HCT116 (cell line): ENCODE results near the gene CDC42SE1. TPM values are rescaled to one million over a fixed set of nuclear protein-coding genes. Genes with fewer than 3 reads are reported as not detected.

ENCODE experiments used
- ATAC-seq: fragments of 200-7000 bp; cut with Tn5 transposase; 2 replicates; pipeline ENCODE4 v1.9.1; 2020; ENCODE audit warnings: mild to moderate bottlenecking, moderate library complexity
- BruUV-seq: library from RNA; stranded (reverse); fragments of 400-500 nt; replicated peaks from 2 replicates; lab custom pipeline; 2021; lab: Mats Ljungman, UMichigan
- CTCF ChIA-PET: fragments of 300-600 bp; sonication (Branson Sonifier 250); formaldehyde crosslinking; loops from one replicate; lab custom pipeline; 2021; ENCODE audit warnings: antibody characterized with exemption; lab: Charles Lee
- POLR2A ChIA-PET: fragments of 300-600, 350-600 bp; sonication (Branson Sonifier 250); formaldehyde crosslinking; loops from one replicate; lab custom pipeline; 2021; ENCODE audit warnings: antibody characterized with exemption; lab: Charles Lee
- RAD21 ChIA-PET, 2 experiments: fragments of 300-600 bp; sonication (Branson Sonifier 250); formaldehyde crosslinking; loops; one replicate each; lab custom pipeline; 2023; ENCODE audit warnings: low total read pairs in 2 of 2; ENCODE audit not compliant: uncharacterized antibody in 2 of 2, unreplicated experiment in 2 of 2, low non-redundant PET in 1 of 2; lab: Charles Lee
- DNase-seq: peaks from one replicate; pipeline ENCODE4 v3.0.0-alpha.2; 2010; ENCODE audit warnings: low read depth, low spot score
- H2AFZ ChIP-seq: fragments of 200-600 bp; shearing (Covaris generic), sonication (generic); 2 replicates; pipeline ENCODE4 v1.6.1; 2017; ENCODE audit warnings: low read depth, mixed run types, mixed read lengths, antibody characterized with exemption, low read length; ENCODE audit not compliant: poor library complexity, severe bottlenecking
- H3K27ac ChIP-seq: 2 replicates; pipeline ENCODE4 v1.5.1; 2012; ENCODE audit warnings: low read depth, low read length
- H3K27me3 ChIP-seq: fragments of 200-600 bp; sonication (generic); 2 replicates; pipeline ENCODE4 v1.6.1; 2016; ENCODE audit warnings: mixed run types, low read length, mixed read lengths; ENCODE audit not compliant: insufficient read depth
- H3K36me3 ChIP-seq, 2 experiments: fragments of 200-500 bp in 1 of 2; fragments of 200-600 bp in 1 of 2; sonication (Bioruptor generic) in 1 of 2; sonication (generic) in 1 of 2; 2 replicates each; pipeline versions ENCODE4 v1.5.1 to v1.6.1; 2014 to 2016; ENCODE audit warnings: low read length in 2 of 2, inconsistent platforms in 1 of 2, mixed read lengths in 1 of 2, mixed run types in 1 of 2; ENCODE audit not compliant: insufficient read depth in 2 of 2, control insufficient read depth in 1 of 2
- H3K4me1 ChIP-seq, 2 experiments: fragments of 200-600 bp in 1 of 2; sonication (generic) in 1 of 2; 2 replicates each; pipeline versions ENCODE4 v1.5.1 to v1.6.1; 2012 to 2017; ENCODE audit warnings: low read length in 2 of 2, inconsistent platforms in 1 of 2, mild to moderate bottlenecking in 1 of 2, mixed read lengths in 1 of 2, mixed run types in 1 of 2, moderate library complexity in 1 of 2; ENCODE audit not compliant: insufficient read depth in 2 of 2, control insufficient read depth in 1 of 2
- H3K4me2 ChIP-seq: fragments of 200-600 bp; sonication (generic); 2 replicates; pipeline ENCODE4 v1.6.1; 2017; ENCODE audit warnings: mixed run types, low read length, mixed read lengths
- H3K4me3 ChIP-seq, 2 experiments: fragments of 200-600 bp in 1 of 2; sonication (generic) in 1 of 2; replicated peaks in 1 of 2; 2 replicates each; pipeline ENCODE4 v1.5.1; 2011 to 2016; ENCODE audit warnings: low read length in 2 of 2, control low read depth in 1 of 2, low read depth in 1 of 2, mild to moderate bottlenecking in 1 of 2, mixed read lengths in 1 of 2, mixed run types in 1 of 2
- H3K79me2 ChIP-seq: fragments of 200-600 bp; sonication (generic); 2 replicates; pipeline ENCODE4 v1.6.1; 2017; ENCODE audit warnings: mild to moderate bottlenecking, mixed run types, low read length, moderate library complexity, mixed read lengths; ENCODE audit not compliant: insufficient read depth
- H3K9ac ChIP-seq: fragments of 200-600 bp; sonication (generic); 2 replicates; pipeline ENCODE4 v1.6.1; 2016; ENCODE audit warnings: low read length, mixed read lengths
- H3K9me2 ChIP-seq: fragments of 200-600 bp; sonication (generic), shearing (Covaris generic); 2 replicates; pipeline ENCODE4 v1.6.1; 2017; ENCODE audit warnings: mixed run types, mild to moderate bottlenecking, moderate library complexity; ENCODE audit not compliant: insufficient read depth
- H3K9me3 ChIP-seq, 2 experiments: fragments of 200-500 bp in 1 of 2; fragments of 200-600 bp in 1 of 2; sonication (Bioruptor generic) in 1 of 2; sonication (generic) in 1 of 2; 2 replicates each; pipeline ENCODE4 v1.6.1; 2014 to 2017; ENCODE audit warnings: low read length in 2 of 2, mixed read lengths in 2 of 2, inconsistent platforms in 1 of 2, low read depth in 1 of 2, mild to moderate bottlenecking in 1 of 2, mixed run types in 1 of 2, moderate library complexity in 1 of 2; ENCODE audit not compliant: control insufficient read depth in 1 of 2, insufficient read depth in 1 of 2
- H4K20me1 ChIP-seq: fragments of 200-600 bp; sonication (generic), shearing (Covaris generic); 2 replicates; pipeline ENCODE4 v1.6.1; 2017; ENCODE audit warnings: mixed run types, mild to moderate bottlenecking, moderate library complexity; ENCODE audit not compliant: insufficient read depth
- CBX3 ChIP-seq: IDR thresholded peaks from 2 replicates; pipeline ENCODE4 v1.6.1; 2012; ENCODE audit warnings: low read depth
- CTCF ChIP-seq, 3 experiments: fragments of 200-600 bp in 1 of 3; sonication (generic) in 1 of 3; IDR thresholded peaks in 2 of 3; conservative IDR thresholded peaks in 1 of 3; 2 replicates each; pipeline ENCODE4 v1.5.1; 2012 to 2017; ENCODE audit warnings: low read depth in 2 of 3, low read length in 2 of 3, antibody characterized with exemption in 1 of 3, borderline replicate concordance in 1 of 3, control low read depth in 1 of 3, mild to moderate bottlenecking in 1 of 3, mixed read lengths in 1 of 3, mixed run types in 1 of 3, moderate library complexity in 1 of 3; ENCODE audit not compliant: insufficient read depth in 1 of 3
- EGR1 ChIP-seq: IDR thresholded peaks from 2 replicates; pipeline ENCODE4 v1.6.1; 2012; ENCODE audit warnings: low read depth
- ELF1 ChIP-seq: IDR thresholded peaks from 2 replicates; pipeline ENCODE4 v1.6.1; 2012; ENCODE audit warnings: low read depth, borderline replicate concordance
- EZH2phosphoT487 ChIP-seq: fragments of 200-600 bp; IDR thresholded peaks from 2 replicates; pipeline ENCODE4 v1.6.1; 2018; ENCODE audit warnings: antibody characterized with exemption, borderline replicate concordance
- FOSL1 ChIP-seq: IDR thresholded peaks from 2 replicates; pipeline ENCODE4 v1.6.1; 2012; ENCODE audit warnings: low read depth
- JUND ChIP-seq: IDR thresholded peaks from 2 replicates; pipeline ENCODE4 v1.6.1; 2012
- MAX ChIP-seq: IDR thresholded peaks from 2 replicates; pipeline ENCODE4 v1.6.1; 2012
- POLR2A ChIP-seq: IDR thresholded peaks from 2 replicates; pipeline ENCODE4 v1.7.0; 2011; ENCODE audit warnings: borderline replicate concordance; ENCODE audit not compliant: insufficient read depth, insufficient read length; ENCODE audit errors: extremely low read depth
- POLR2AphosphoS5 ChIP-seq: IDR thresholded peaks from 2 replicates; pipeline ENCODE4 v1.6.1; 2011; ENCODE audit warnings: mild to moderate bottlenecking, low read depth, low read length, moderate library complexity
- RAD21 ChIP-seq: IDR thresholded peaks from 2 replicates; pipeline ENCODE4 v1.6.1; 2012; ENCODE audit warnings: low read depth, mild to moderate bottlenecking
- SIN3A ChIP-seq: IDR thresholded peaks from 2 replicates; pipeline ENCODE4 v1.6.1; 2012; ENCODE audit warnings: low read depth
- SP1 ChIP-seq: IDR thresholded peaks from 2 replicates; pipeline ENCODE4 v1.6.1; 2012; ENCODE audit warnings: low read depth
- SRF ChIP-seq: IDR thresholded peaks from 2 replicates; pipeline ENCODE4 v1.6.1; 2012; ENCODE audit warnings: low read depth
- YY1 ChIP-seq: IDR thresholded peaks from 2 replicates; pipeline ENCODE4 v1.6.1; 2011; ENCODE audit warnings: low read length, low read depth, moderate library complexity, mild to moderate bottlenecking; ENCODE audit not compliant: insufficient replicate concordance; ENCODE audit errors: extremely low read depth
- ZBTB33 ChIP-seq: IDR thresholded peaks from 2 replicates; pipeline ENCODE4 v1.6.1; 2011; ENCODE audit warnings: mild to moderate bottlenecking, low read length, moderate library complexity; ENCODE audit not compliant: insufficient replicate concordance; ENCODE audit errors: extremely low read depth
- ZFX ChIP-seq: fragments of 450-650 bp; IDR thresholded peaks from 2 replicates; pipeline ENCODE4 v1.6.1; 2017
- ZNF274 ChIP-seq: fragments of 200-500 bp; sonication (Bioruptor generic); IDR thresholded peaks from 2 replicates; pipeline ENCODE4 v1.6.1; 2014; ENCODE audit warnings: mild to moderate bottlenecking, low read depth, low read length, inconsistent platforms
- intact Hi-C: fragments of 100-400 bp; cut with micrococcal nuclease; formaldehyde crosslinking; loops from 2 replicates; pipeline ENCODE4 v1.10.0; 2022
- total RNA-seq: library from RNA; stranded (reverse); gene quantifications from one replicate; pipeline ENCODE4 v1.2.1, GENCODE V29; 2021; ENCODE audit not compliant: unreplicated experiment

The CDC42SE1 gene
- total RNA-seq, 1 experiment from 2014 or later: 50.5 TPM

GRCh38 chr1:151002611-151003010, 56.8 kb downstream of the CDC42SE1 start:
- Histone ChIP-seq H3K9me2 (no peaks in the 10 kb centered on the region), H3K27me3 (no peaks in the 10 kb centered on the region), H2AFZ (no peak overlapping the region), H3K9me3 (no peaks in the 10 kb centered on the region), H3K36me3 (no peaks in the 10 kb centered on the region), H3K4me1 (peaks cover 9 to 46% of the 10 kb centered on the region in 2 experiments; a peak in 3 of 4 replicates), H4K20me1 (no peaks in the 10 kb centered on the region)
- ChIA-PET POLR2A (no interaction called here), CTCF (no interaction called here), RAD21 (no interaction called here)
- ATAC-seq: no peak
- intact Hi-C loops: no loop called here
- BruUV-seq: no TSS peak
- no peak for TF ChIP-seq SIN3A
- TF ChIP-seq SP1: no peak
- TF ChIP-seq ZNF274: no peak
- TF ChIP-seq RAD21: no peak
- no peak for TF ChIP-seq ELF1
- TF ChIP-seq CBX3: no peak
- TF ChIP-seq SRF: no peak
- TF ChIP-seq, all 23 proteins: peak for 0
- Histone ChIP-seq H3K79me2 (no peaks in the 10 kb centered on the region), H3K4me2 (no peak overlapping the region), H3K4me3 (no peak overlapping the region), H3K9ac (no peak overlapping the region), H3K27ac (no peak overlapping the region)
- DNase-seq: no peak

- ChIA-PET POLR2A (no interaction called here), CTCF (no interaction called here)
- intact Hi-C loops: no loop called here
Measured at GRCh38 chr1:151002051-151002450, 57.4 kb downstream of the CDC42SE1 start.

More at GRCh38 chr1:151002051-151002450, 57.4 kb downstream of the CDC42SE1 start:
- no peaks in the 10 kb centered on the region for H3K9me3 ChIP-seq
- H2AFZ ChIP-seq: no peak overlapping the region
- RAD21 ChIA-PET: no interaction called here
- no peak overlapping the region for H3K9ac ChIP-seq
- no peak overlapping the region for H3K27ac ChIP-seq
- TF ChIP-seq RAD21: no peak
- TF ChIP-seq SIN3A: no peak
- TF ChIP-seq ZBTB33: no peak
- no peak for TF ChIP-seq FOSL1
- TF ChIP-seq EZH2phosphoT487: no peak
- TF ChIP-seq JUND: no peak
- no peak for TF ChIP-seq POLR2A
- TF ChIP-seq MAX: no peak
- no peak for TF ChIP-seq CBX3
- no peak for TF ChIP-seq POLR2AphosphoS5
- TF ChIP-seq EGR1: no peak
- no peak for TF ChIP-seq ELF1
- no peak for TF ChIP-seq ZFX
- no peak for TF ChIP-seq CTCF (IDR thresholded peaks at IDR 0.05 in 2 of 3, conservative IDR thresholded peaks at IDR 0.05 in 1 of 3; ENCODE audit: borderline replicate concordance in 1 of 3, insufficient read depth in 1 of 3, low read depth in 2 of 3, low read length in 2 of 3)
- no peak for TF ChIP-seq SP1
- no peak for TF ChIP-seq YY1
- no peak for DNase-seq
- no peak overlapping the region for H3K4me3 ChIP-seq
- no peaks in the 10 kb centered on the region for H4K20me1 ChIP-seq
- H3K4me2 ChIP-seq: no peak overlapping the region
- peaks cover 9 to 41% of the 10 kb centered on the region in 2 experiments; a peak in 3 of 4 replicates for H3K4me1 ChIP-seq
- no TSS peak for BruUV-seq
- no peaks in the 10 kb centered on the region for H3K79me2 ChIP-seq
- no peaks in the 10 kb centered on the region for H3K36me3 ChIP-seq
- no peaks in the 10 kb centered on the region for H3K27me3 ChIP-seq
- no peak for ATAC-seq
- no peaks in the 10 kb centered on the region for H3K9me2 ChIP-seq
